ENCODE results near the gene CYSTM1. TPM values are rescaled to one million over a fixed set of nuclear protein-coding genes. Genes with fewer than 3 reads are reported as not detected.
A peak's percentile ranks its signal among the peaks of the same experiment; 100 is the strongest.

The CYSTM1 gene
- total and polyA plus RNA-seq, 7 donors: 23.8 to 597 (median 51.7) TPM

DNA sequence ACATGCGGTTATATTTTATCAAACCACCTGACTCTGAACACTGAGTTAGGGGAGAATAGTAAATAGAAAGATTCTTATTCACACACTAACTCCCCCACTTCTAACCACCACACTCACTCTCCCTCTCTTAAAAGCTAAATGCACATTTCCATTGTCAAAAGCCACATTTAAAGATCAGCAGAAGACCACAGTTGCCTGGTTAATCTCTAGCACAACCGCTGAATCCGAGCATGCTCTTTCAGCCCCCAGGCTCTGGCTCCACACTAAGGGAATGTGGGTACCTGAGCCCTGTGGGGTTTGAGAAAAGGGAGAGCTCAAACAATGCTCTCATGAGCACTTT, 92.2 kb downstream of the CYSTM1 start:
- peaks cover 0 to 13% (median 9%) of the 10 kb centered on the region in 4 donors for H3K4me1 ChIP-seq
- H3K4me3 ChIP-seq: no peak overlapping the region
- H3K27ac ChIP-seq: peak overlapping the region in 1 of 4 donors; percentile 41
- WGBS, 2 donors: 81 to 95% methylated on average over 3 of the region's 3 CpGs
- H3K9me3 ChIP-seq: no peaks in the 10 kb centered on the region
- no peaks in the 10 kb centered on the region for H3K27me3 ChIP-seq
- no peak for DNase-seq
- TF ChIP-seq POLR2AphosphoS5 (IDR thresholded peaks at IDR 0.05) (no peak), POLR2A (IDR thresholded peaks at IDR 0.05) (no peak), EP300 (IDR thresholded peaks at IDR 0.05) (no peak)
- TF ChIP-seq, protein P1, sequence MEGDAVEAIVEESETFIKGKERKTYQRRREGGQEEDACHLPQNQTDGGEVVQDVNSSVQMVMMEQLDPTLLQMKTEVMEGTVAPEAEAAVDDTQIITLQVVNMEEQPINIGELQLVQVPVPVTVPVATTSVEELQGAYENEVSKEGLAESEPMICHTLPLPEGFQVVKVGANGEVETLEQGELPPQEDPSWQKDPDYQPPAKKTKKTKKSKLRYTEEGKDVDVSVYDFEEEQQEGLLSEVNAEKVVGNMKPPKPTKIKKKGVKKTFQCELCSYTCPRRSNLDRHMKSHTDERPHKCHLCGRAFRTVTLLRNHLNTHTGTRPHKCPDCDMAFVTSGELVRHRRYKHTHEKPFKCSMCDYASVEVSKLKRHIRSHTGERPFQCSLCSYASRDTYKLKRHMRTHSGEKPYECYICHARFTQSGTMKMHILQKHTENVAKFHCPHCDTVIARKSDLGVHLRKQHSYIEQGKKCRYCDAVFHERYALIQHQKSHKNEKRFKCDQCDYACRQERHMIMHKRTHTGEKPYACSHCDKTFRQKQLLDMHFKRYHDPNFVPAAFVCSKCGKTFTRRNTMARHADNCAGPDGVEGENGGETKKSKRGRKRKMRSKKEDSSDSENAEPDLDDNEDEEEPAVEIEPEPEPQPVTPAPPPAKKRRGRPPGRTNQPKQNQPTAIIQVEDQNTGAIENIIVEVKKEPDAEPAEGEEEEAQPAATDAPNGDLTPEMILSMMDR (IDR thresholded peaks at IDR 0.05): no peak
- intact Hi-C loops (cut with DNase I): no loop called here
- no peaks in the 10 kb centered on the region for H3K36me3 ChIP-seq

DNA sequence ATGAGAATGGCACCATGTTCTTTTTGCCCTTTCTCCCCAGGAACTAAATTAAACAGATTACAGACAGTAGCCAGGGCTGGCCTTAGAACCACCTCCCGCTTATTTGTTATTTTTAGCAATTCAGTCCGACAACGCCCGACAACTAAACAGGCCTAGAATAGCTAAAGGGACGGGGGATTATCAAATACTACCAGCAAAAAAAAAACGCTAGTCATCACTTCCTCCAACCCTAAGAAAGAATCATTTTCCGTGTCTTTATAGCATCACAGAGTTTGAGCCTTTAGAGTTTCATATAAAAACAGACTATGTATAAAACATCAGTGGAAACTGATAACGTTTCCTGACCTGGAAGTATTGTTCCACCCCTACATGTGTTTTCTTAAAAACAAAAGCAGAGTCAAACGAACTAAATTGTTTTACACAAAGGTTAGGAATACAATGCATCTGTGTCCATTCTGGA, 92.6 kb downstream of the CYSTM1 start:
- no peak for DNase-seq
- Histone ChIP-seq H3K27me3 (no peaks in the 10 kb centered on the region), H3K4me3 (no peak overlapping the region), H3K36me3 (no peaks in the 10 kb centered on the region), H3K27ac (peak overlapping the region in 1 of 4 donors; percentile 41), H3K4me1 (peaks cover 0 to 10% (median 6%) of the 10 kb centered on the region in 4 donors), H3K9me3 (no peaks in the 10 kb centered on the region)
- intact Hi-C loops (cut with DNase I): no loop called here
- 58 to 71% methylated on average over 9 of the region's 9 CpGs for WGBS, 2 donors
- no peak for TF ChIP-seq POLR2AphosphoS5 (IDR thresholded peaks at IDR 0.05)
- no peak for TF ChIP-seq EP300 (IDR thresholded peaks at IDR 0.05)
- TF ChIP-seq, protein P1 (IDR thresholded peaks at IDR 0.05): no peak
- no peak for TF ChIP-seq POLR2A (IDR thresholded peaks at IDR 0.05)

DNA sequence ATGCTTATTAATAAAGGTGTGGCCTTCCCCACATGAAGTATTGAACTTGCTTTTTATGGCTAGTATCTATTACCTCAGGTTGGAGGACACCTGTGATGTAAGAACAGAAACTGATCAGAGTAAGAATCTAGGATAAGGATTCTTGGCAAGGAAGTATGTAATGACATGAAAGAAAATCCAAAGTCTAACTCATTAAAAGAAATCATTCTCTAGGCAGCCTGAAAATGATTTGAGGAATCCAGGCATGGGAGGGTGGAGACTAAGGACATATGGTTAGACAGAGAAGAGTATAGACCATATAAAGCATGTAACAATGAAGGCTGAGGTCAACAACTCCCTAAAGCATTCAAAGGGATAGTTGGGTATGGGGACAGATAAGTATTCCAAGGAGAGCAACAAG, 95.0 kb downstream of the CYSTM1 start:
- Histone ChIP-seq H3K4me1 (peaks cover 0 to 8% (median 2%) of the 10 kb centered on the region in 4 donors), H3K27ac (no peak overlapping the region), H3K4me3 (no peak overlapping the region), H3K27me3 (no peaks in the 10 kb centered on the region), H3K36me3 (peaks cover 0 to 6% (median 0%) of the 10 kb centered on the region in 4 donors), H3K9me3 (no peaks in the 10 kb centered on the region)
- intact Hi-C loops (cut with DNase I): no loop called here
- DNase-seq: no peak
- TF ChIP-seq POLR2A (IDR thresholded peaks at IDR 0.05) (no peak), EP300 (IDR thresholded peaks at IDR 0.05) (no peak), POLR2AphosphoS5 (IDR thresholded peaks at IDR 0.05) (no peak)
- TF ChIP-seq, protein P1 (IDR thresholded peaks at IDR 0.05): no peak

DNA sequence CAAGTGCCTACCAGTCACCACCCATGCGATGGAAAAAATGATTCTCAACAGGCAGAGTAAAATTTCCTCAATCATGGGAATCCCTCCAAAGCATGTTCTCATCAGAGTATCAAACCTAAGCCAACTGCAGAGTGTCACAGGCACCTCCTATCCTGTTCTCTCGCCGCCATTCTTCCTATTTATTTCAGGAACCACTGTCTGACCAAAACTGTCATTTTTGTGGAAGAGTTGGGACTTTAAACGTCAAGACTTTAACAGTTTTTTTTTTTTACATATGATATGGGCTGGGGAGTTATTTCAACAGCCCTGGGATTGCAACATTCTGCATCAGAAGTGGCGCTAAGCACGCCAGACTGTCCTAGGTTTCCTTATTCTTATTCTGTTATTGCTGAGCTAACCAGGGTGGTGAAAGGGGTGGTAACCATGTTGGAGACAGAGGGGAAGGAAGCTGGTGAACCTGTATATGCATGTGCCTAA, 98.5 kb downstream of the CYSTM1 start:
- Histone ChIP-seq H3K9me3 (no peaks in the 10 kb centered on the region), H3K27me3 (no peaks in the 10 kb centered on the region), H3K4me1 (peaks cover 0 to 8% (median 0%) of the 10 kb centered on the region in 4 donors), H3K4me3 (no peak overlapping the region), H3K27ac (peak overlapping the region in 1 of 4 donors; percentile 27), H3K36me3 (peaks cover 0 to 6% (median 0%) of the 10 kb centered on the region in 4 donors)
- TF ChIP-seq POLR2A (IDR thresholded peaks at IDR 0.05) (no peak), EP300 (IDR thresholded peaks at IDR 0.05) (peak in 1 of 4 donors; percentile 49), POLR2AphosphoS5 (IDR thresholded peaks at IDR 0.05) (peak in 1 of 4 donors; percentile 19)
- 79 to 86% methylated on average over 6 of the region's 6 CpGs for WGBS, 2 donors
- no peak for DNase-seq
- intact Hi-C loops (cut with DNase I): no loop called here

DNA sequence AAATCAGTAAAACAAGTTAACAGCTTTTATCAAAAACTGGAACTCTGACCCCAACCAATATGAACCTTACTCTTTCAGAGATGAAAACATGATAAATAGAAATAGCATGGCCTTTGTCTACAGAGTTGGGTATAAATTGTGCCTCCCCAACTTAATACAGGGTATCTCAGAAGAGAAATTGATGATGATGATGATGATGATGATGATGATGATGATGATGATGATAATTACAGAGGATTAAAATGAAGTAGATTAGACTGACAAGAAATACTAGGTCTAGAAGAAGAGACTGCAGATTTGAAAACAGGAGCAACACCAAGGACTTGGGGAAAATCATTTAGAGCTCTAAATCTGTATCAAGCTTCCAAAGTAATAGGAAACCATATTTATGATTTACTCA, 100.8 kb downstream of the CYSTM1 start:
- intact Hi-C loops (cut with DNase I): no loop called here
- H3K9me3 ChIP-seq: no peaks in the 10 kb centered on the region

More for the DNA sequence above, 100.8 kb downstream of the CYSTM1 start:
- peaks cover 0 to 8% (median 0%) of the 10 kb centered on the region in 4 donors for H3K4me1 ChIP-seq
- H3K27ac ChIP-seq: no peak overlapping the region
- H3K4me3 ChIP-seq: no peak overlapping the region
- H3K27me3 ChIP-seq: no peaks in the 10 kb centered on the region
- TF ChIP-seq EP300 (IDR thresholded peaks at IDR 0.05): no peak
- TF ChIP-seq, protein P1 (IDR thresholded peaks at IDR 0.05): no peak
- no peak for TF ChIP-seq POLR2A (IDR thresholded peaks at IDR 0.05)
- no peak for TF ChIP-seq POLR2AphosphoS5 (IDR thresholded peaks at IDR 0.05)
- DNase-seq: no peak
- peaks cover 0 to 16% (median 0%) of the 10 kb centered on the region in 4 donors for H3K36me3 ChIP-seq

All from sigmoid colon (tissue), 7 donors.